ENCODE measurements around the gene ADGRA3.

ADGRA3 gene

DNA sequence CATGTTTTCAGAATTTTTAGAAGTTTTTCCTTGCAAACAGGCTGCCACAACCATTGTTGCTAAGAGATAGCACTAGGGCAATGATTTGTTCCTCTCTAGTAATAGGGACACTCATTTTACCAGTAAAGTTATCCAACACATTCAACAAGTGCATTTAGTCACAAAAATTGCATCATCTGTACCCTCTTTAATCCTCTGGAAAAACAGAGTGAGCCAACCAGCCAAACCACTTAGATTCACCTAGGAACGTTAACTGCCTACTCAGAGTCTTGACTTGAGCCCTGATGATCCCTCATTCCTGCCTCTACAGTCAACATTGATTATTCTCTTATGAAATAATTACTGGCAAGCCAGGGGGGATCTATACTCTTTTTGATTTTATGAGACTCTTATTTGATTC lies 17.0 kb upstream of the ADGRA3 start:
- no peaks in the 10 kb centered on the region for H3K4me1 ChIP-seq (ENCODE audit: control insufficient read depth in 5 of 5, insufficient read depth in 5 of 5, low read length in 5 of 5)
- no peak overlapping the region for H3K27ac ChIP-seq (ENCODE audit: low read depth, low read length)
- no peaks in the 10 kb centered on the region for H3K27me3 ChIP-seq (ENCODE audit: control insufficient read depth in 5 of 5, insufficient read depth in 4 of 5, low read length in 5 of 5)
- H3K4me3 ChIP-seq (ENCODE audit: low read depth in 1 of 5, low read length in 5 of 5): no peak overlapping the region
- no peaks in the 10 kb centered on the region for H3K36me3 ChIP-seq (ENCODE audit: control insufficient read depth in 5 of 5, insufficient read depth in 5 of 5, low read length in 5 of 5)
- H3K9me3 ChIP-seq (ENCODE audit: control insufficient read depth in 5 of 5, low read length in 5 of 5): peaks cover 8 to 25% (median 17%) of the 10 kb centered on the region in 5 donors
- no peak overlapping the region for H3K9ac ChIP-seq (ENCODE audit: low read length in 5 of 5)

DNA sequence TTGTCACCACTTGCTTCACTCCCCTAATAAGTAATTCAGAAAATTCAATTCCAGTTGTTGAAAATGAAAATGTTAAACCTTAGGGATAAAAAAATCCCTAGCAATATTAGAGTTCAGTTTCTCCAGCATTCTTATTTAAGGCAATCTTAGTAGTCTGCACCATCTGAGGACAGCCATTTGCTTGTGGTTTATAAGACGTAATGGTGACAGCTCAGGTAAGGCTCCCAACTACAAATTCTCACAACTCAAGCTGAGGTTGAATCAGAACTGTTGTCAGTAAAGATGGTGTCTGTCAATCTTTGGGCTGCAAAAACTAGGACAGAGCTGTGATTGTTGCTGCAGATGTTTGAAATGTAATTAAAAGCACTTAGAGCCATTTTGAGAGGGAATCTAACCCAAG lies 16.3 kb upstream of the ADGRA3 start:
- Histone ChIP-seq H3K9ac (ENCODE audit: low read length in 5 of 5) (no peak overlapping the region), H3K27ac (ENCODE audit: low read depth, low read length) (no peak overlapping the region), H3K27me3 (ENCODE audit: control insufficient read depth in 5 of 5, insufficient read depth in 4 of 5, low read length in 5 of 5) (no peaks in the 10 kb centered on the region), H3K36me3 (ENCODE audit: control insufficient read depth in 5 of 5, insufficient read depth in 5 of 5, low read length in 5 of 5) (no peaks in the 10 kb centered on the region), H3K4me3 (ENCODE audit: low read depth in 1 of 5, low read length in 5 of 5) (no peak overlapping the region), H3K4me1 (ENCODE audit: control insufficient read depth in 5 of 5, insufficient read depth in 5 of 5, low read length in 5 of 5) (no peaks in the 10 kb centered on the region), H3K9me3 (ENCODE audit: control insufficient read depth in 5 of 5, low read length in 5 of 5) (peaks cover 8 to 25% (median 17%) of the 10 kb centered on the region in 5 donors)

DNA sequence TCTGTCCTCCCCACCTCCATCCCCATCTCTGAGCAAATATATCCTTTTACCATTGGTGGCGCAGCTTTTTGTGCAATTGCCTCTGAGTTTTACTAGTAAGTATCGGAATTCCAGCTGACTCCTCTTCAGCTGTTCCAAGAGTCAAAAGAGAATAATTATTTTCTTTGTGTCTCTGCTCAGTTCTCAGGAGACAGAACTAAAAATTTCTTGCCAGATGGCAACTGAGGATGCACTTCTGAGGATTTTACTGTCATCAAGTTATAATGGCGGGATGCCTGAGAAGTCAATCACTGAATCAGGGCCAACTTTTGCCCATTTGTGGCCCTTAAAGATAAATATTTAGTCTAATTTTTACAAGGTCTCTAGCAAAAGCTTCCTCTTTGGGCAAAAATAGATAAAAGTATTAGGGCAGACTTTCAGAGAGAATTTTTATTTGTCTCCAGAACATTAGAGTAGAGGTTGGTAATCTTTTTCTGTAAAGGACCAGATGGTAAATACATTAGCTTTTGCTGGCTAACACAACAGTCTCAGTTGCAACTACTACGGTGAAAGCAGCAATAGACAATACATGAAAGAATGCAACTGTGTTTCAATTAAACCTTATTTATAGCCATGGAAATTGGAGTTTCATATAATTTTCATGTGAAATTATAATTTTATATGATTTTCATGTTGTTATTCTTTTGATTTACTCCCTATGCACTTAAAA lies 15.6 kb upstream of the ADGRA3 start:
- Histone ChIP-seq H3K9me3 (ENCODE audit: control insufficient read depth in 5 of 5, low read length in 5 of 5) (peaks cover 8 to 25% (median 17%) of the 10 kb centered on the region in 5 donors), H3K9ac (ENCODE audit: low read length in 5 of 5) (no peak overlapping the region), H3K4me1 (ENCODE audit: control insufficient read depth in 5 of 5, insufficient read depth in 5 of 5, low read length in 5 of 5) (no peaks in the 10 kb centered on the region), H3K27me3 (ENCODE audit: control insufficient read depth in 5 of 5, insufficient read depth in 4 of 5, low read length in 5 of 5) (no peaks in the 10 kb centered on the region), H3K4me3 (ENCODE audit: low read depth in 1 of 5, low read length in 5 of 5) (no peak overlapping the region), H3K36me3 (ENCODE audit: control insufficient read depth in 5 of 5, insufficient read depth in 5 of 5, low read length in 5 of 5) (no peaks in the 10 kb centered on the region), H3K27ac (ENCODE audit: low read depth, low read length) (no peak overlapping the region)

DNA sequence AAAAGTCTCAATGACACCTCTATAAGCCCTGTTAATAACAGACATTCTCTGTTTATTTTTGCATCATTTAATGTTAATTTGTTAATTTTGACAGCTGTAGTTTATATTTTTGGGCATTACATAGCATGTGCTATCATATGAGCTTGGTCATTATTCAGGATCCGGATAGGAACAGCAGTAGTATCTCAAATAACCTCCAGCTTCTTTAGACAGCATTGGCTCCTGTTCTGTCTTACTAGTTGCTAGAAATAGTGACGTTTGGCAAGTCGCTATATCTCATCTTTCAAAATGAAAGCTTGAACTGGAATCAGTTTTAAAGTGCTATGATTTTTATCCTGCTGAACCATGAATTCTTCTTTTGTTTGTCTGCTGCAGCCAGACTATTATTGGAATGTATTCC lies 9.0 kb upstream of the ADGRA3 start:
- Histone ChIP-seq H3K4me1 (ENCODE audit: control insufficient read depth in 5 of 5, insufficient read depth in 5 of 5, low read length in 5 of 5) (no peaks in the 10 kb centered on the region), H3K36me3 (ENCODE audit: control insufficient read depth in 5 of 5, insufficient read depth in 5 of 5, low read length in 5 of 5) (no peaks in the 10 kb centered on the region), H3K9ac (ENCODE audit: low read length in 5 of 5) (no peak overlapping the region), H3K4me3 (ENCODE audit: low read depth in 1 of 5, low read length in 5 of 5) (no peak overlapping the region), H3K27ac (ENCODE audit: low read depth, low read length) (no peak overlapping the region), H3K27me3 (ENCODE audit: control insufficient read depth in 5 of 5, insufficient read depth in 4 of 5, low read length in 5 of 5) (no peaks in the 10 kb centered on the region), H3K9me3 (ENCODE audit: control insufficient read depth in 5 of 5, low read length in 5 of 5) (no peaks in the 10 kb centered on the region)

DNA sequence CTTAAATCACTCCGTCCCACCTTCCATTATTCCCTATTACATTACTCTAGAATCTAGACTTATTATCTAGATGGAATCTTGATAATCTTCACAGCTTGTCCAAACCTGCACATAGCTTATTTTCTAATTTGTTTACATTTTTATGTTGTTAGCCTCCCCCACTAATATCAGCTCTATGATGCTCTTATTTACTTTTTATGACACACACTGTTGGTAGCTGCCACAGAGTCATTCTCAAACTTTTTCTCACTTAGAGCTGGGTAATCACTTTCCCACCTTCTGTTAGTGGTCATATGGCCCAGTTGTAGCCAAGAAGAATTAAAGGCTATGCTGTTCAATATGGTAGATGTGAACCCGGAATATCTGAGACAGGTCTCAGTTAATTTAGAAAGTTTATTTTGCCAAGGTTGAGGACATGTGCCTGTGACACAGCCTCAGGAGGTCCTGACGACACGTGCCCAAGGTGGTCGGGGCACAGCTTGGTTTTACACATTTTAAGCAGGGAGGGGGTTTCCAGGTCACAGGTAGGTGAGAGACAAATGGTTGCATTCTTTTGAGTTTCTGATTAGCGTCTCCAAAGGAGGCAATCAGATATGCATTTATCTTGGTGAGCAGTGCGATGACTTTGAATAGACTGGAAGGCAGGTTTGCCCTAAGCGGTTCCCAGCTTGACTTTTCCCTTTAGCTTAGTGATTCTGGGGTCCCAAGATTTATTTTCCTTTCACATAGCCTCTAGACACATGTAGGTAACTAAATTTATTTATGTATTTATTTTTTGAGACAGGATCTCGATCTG lies 7.0 kb upstream of the ADGRA3 start:
- no peak overlapping the region for H3K4me3 ChIP-seq (ENCODE audit: low read depth in 1 of 5, low read length in 5 of 5)
- no peaks in the 10 kb centered on the region for H3K36me3 ChIP-seq (ENCODE audit: control insufficient read depth in 5 of 5, insufficient read depth in 5 of 5, low read length in 5 of 5)
- H3K27ac ChIP-seq (ENCODE audit: low read depth, low read length): no peak overlapping the region
- H3K27me3 ChIP-seq (ENCODE audit: control insufficient read depth in 5 of 5, insufficient read depth in 4 of 5, low read length in 5 of 5): no peaks in the 10 kb centered on the region
- H3K9ac ChIP-seq (ENCODE audit: low read length in 5 of 5): no peak overlapping the region
- H3K4me1 ChIP-seq (ENCODE audit: control insufficient read depth in 5 of 5, insufficient read depth in 5 of 5, low read length in 5 of 5): no peaks in the 10 kb centered on the region
- no peaks in the 10 kb centered on the region for H3K9me3 ChIP-seq (ENCODE audit: control insufficient read depth in 5 of 5, low read length in 5 of 5)

DNA sequence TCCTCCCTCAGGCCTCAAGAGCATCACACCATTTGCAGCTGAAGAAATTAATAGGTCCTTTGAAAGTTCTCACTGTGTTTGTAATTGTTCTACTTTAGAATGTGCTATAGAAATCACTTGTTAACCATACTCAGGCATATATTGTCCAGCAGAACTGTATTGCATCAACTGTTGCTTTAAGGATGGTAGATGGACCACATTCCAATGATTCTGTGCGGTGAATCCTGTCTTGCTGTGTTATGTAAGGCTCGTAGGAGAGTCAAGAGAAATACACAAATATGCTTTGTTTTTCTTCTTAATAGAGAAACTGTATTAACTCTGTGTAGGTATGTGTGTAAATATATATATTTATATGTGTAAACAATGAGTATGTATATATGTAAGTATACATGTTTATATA lies 6.3 kb upstream of the ADGRA3 start:
- no peaks in the 10 kb centered on the region for H3K27me3 ChIP-seq (ENCODE audit: control insufficient read depth in 5 of 5, insufficient read depth in 4 of 5, low read length in 5 of 5)
- no peak overlapping the region for H3K9ac ChIP-seq (ENCODE audit: low read length in 5 of 5)
- H3K4me3 ChIP-seq (ENCODE audit: low read depth in 1 of 5, low read length in 5 of 5): no peak overlapping the region
- no peak overlapping the region for H3K27ac ChIP-seq (ENCODE audit: low read depth, low read length)
- H3K9me3 ChIP-seq (ENCODE audit: control insufficient read depth in 5 of 5, low read length in 5 of 5): no peaks in the 10 kb centered on the region
- H3K4me1 ChIP-seq (ENCODE audit: control insufficient read depth in 5 of 5, insufficient read depth in 5 of 5, low read length in 5 of 5): no peaks in the 10 kb centered on the region
- no peaks in the 10 kb centered on the region for H3K36me3 ChIP-seq (ENCODE audit: control insufficient read depth in 5 of 5, insufficient read depth in 5 of 5, low read length in 5 of 5)

DNA sequence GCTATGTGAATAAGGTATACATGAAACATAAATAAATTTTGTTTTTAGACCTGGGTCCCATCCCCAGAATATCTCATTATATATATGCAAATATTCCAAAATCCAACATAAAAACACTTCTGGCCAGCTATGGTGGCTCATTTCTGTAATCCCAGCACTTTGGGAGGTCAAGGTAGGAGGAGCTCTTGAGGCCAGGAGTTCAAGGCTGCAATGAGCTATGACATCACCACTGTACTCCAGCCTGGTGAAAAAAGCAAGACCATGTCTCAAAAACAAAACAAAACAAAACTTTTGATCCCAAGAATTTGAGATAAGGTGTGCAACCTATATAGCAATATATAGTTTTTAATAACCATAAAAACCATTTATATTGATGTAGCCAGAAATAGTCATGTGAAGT lies 5.4 kb upstream of the ADGRA3 start:
- H3K27ac ChIP-seq (ENCODE audit: low read depth, low read length): no peak overlapping the region
- H3K9ac ChIP-seq (ENCODE audit: low read length in 5 of 5): no peak overlapping the region
- no peaks in the 10 kb centered on the region for H3K36me3 ChIP-seq (ENCODE audit: control insufficient read depth in 5 of 5, insufficient read depth in 5 of 5, low read length in 5 of 5)
- no peaks in the 10 kb centered on the region for H3K27me3 ChIP-seq (ENCODE audit: control insufficient read depth in 5 of 5, insufficient read depth in 4 of 5, low read length in 5 of 5)
- no peaks in the 10 kb centered on the region for H3K9me3 ChIP-seq (ENCODE audit: control insufficient read depth in 5 of 5, low read length in 5 of 5)
- H3K4me3 ChIP-seq (ENCODE audit: low read depth in 1 of 5, low read length in 5 of 5): no peak overlapping the region
- peaks cover 2 to 6% (median 4%) of the 10 kb centered on the region in 5 donors for H3K4me1 ChIP-seq (ENCODE audit: control insufficient read depth in 5 of 5, insufficient read depth in 5 of 5, low read length in 5 of 5)

DNA sequence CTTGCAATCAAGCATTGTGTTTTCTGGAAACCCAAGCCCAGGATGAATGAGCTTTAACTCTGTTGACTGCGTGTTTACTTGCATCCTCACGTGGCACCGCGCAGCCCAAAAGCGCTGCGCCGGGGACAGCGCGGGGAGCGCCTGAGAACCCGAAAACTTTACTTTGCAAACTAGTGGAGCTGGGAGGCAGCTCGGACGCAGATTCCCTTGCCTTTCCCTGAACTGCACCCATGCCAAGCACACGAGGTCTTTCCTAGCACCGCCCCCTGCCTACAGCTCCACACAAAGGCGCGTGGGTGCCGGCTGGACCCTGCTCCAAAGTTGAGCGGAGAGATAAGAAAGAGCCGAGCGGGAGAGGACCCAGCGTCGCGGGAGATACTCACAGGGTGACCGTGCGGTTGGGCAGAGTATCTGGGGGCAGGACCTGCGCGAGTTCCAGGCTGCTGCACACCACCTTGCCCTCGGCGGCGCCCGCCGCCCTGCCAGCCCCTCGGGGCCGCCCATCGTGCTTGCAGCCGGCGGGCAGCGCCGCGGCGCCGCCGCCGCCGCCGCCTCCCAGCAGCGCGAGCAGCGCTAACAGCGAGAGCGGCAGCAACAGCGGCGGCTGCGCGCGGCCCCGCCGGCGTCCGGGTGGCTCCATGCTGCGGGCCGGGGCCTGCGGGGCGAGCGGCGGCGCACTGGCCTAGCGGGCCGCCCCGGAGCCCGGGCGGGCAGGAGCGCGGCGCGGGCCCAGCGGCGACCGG lies 550 bp downstream of the ADGRA3 start:
- Histone ChIP-seq H3K4me3 (ENCODE audit: low read depth in 1 of 5, low read length in 5 of 5) (peak overlapping the region; percentile 70 to 80 (median 78)), H3K27me3 (ENCODE audit: control insufficient read depth in 5 of 5, insufficient read depth in 4 of 5, low read length in 5 of 5) (no peaks in the 10 kb centered on the region), H3K9ac (ENCODE audit: low read length in 5 of 5) (peak overlapping the region; percentile 33 to 73 (median 56)), H3K36me3 (ENCODE audit: control insufficient read depth in 5 of 5, insufficient read depth in 5 of 5, low read length in 5 of 5) (no peaks in the 10 kb centered on the region), H3K4me1 (ENCODE audit: control insufficient read depth in 5 of 5, insufficient read depth in 5 of 5, low read length in 5 of 5) (peaks cover 5 to 22% (median 20%) of the 10 kb centered on the region in 5 donors), H3K27ac (ENCODE audit: low read depth, low read length) (peak overlapping the region; percentile 73), H3K9me3 (ENCODE audit: control insufficient read depth in 5 of 5, low read length in 5 of 5) (no peaks in the 10 kb centered on the region)

DNA sequence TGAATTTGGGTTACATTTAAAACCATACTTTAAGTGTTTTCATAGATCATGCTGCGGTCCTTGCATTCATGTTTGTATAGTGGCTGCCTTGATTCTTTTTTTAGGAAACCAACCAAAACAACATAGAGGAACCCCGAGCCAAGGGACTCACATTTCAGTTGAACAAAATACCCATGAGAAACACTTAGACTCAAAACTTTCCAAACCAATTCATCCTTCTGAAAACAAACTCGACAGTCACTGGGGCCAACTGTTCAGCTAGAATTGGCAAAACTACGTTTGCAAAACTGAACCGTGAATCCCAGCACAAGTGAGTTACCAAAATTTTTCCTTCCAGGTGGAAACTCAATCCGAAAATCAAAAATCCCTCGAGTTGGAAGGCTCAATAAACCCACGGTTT lies 1.4 kb downstream of the ADGRA3 start:
- H3K27ac ChIP-seq (ENCODE audit: low read depth, low read length): peak overlapping the region; percentile 73
- no peaks in the 10 kb centered on the region for H3K27me3 ChIP-seq (ENCODE audit: control insufficient read depth in 5 of 5, insufficient read depth in 4 of 5, low read length in 5 of 5)
- peaks cover 5 to 22% (median 20%) of the 10 kb centered on the region in 5 donors for H3K4me1 ChIP-seq (ENCODE audit: control insufficient read depth in 5 of 5, insufficient read depth in 5 of 5, low read length in 5 of 5)
- H3K36me3 ChIP-seq (ENCODE audit: control insufficient read depth in 5 of 5, insufficient read depth in 5 of 5, low read length in 5 of 5): no peaks in the 10 kb centered on the region
- H3K9me3 ChIP-seq (ENCODE audit: control insufficient read depth in 5 of 5, low read length in 5 of 5): no peaks in the 10 kb centered on the region
- peak overlapping the region; percentile 70 to 80 (median 78) for H3K4me3 ChIP-seq (ENCODE audit: low read depth in 1 of 5, low read length in 5 of 5)
- H3K9ac ChIP-seq (ENCODE audit: low read length in 5 of 5): peak overlapping the region in 4 of 5 donors; percentile 33 to 73 (median 47)

DNA sequence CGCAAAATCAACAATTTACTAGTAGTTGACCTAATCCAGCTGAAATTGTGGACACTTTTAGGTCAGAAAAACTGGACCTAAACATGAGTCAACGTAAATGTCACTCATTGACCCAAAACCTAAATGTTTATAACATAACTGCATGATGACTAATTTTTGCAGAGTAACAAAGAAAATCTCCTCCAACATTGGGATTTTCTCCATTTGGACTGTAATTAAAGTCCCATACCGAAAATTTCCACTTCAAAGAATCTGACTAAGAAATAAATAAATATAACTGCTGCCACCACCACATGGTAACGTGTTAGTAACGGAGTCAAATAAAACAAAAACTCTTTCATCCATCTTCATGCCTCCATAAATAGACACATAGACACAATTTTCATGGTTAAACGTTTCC lies 1.9 kb downstream of the ADGRA3 start:
- Histone ChIP-seq H3K27me3 (ENCODE audit: control insufficient read depth in 5 of 5, insufficient read depth in 4 of 5, low read length in 5 of 5) (no peaks in the 10 kb centered on the region), H3K4me1 (ENCODE audit: control insufficient read depth in 5 of 5, insufficient read depth in 5 of 5, low read length in 5 of 5) (peaks cover 5 to 22% (median 20%) of the 10 kb centered on the region in 5 donors), H3K27ac (ENCODE audit: low read depth, low read length) (no peak overlapping the region), H3K9me3 (ENCODE audit: control insufficient read depth in 5 of 5, low read length in 5 of 5) (no peaks in the 10 kb centered on the region), H3K4me3 (ENCODE audit: low read depth in 1 of 5, low read length in 5 of 5) (peak overlapping the region in 2 of 5 donors; percentile 79 to 80), H3K9ac (ENCODE audit: low read length in 5 of 5) (no peak overlapping the region), H3K36me3 (ENCODE audit: control insufficient read depth in 5 of 5, insufficient read depth in 5 of 5, low read length in 5 of 5) (no peaks in the 10 kb centered on the region)

Measured in subcutaneous abdominal adipose tissue (tissue), 5 donors.